Mesenchymal stem cell (in vitro differentiated cells and primary cell): ENCODE results near the gene COPS2.

Source experiments
- DNase-seq: peaks from one replicate; pipeline ENCODE4 v3.0.0-alpha.2; 2013
- H2AFZ ChIP-seq: one replicate; pipeline ENCODE4 v1.6.1; 2013; ENCODE audit warnings: low read depth, mild to moderate bottlenecking, control low read depth, inconsistent platforms, low read length, moderate library complexity
- H2AK5ac ChIP-seq: 2 replicates; pipeline ENCODE4 v1.6.1; 2013; ENCODE audit warnings: low read length, moderate library complexity, mild to moderate bottlenecking, inconsistent platforms; ENCODE audit not compliant: severe bottlenecking
- H2BK120ac ChIP-seq: one replicate; pipeline ENCODE4 v1.6.1; 2013; ENCODE audit warnings: low read depth, mild to moderate bottlenecking, inconsistent platforms, low read length, moderate library complexity
- H2BK12ac ChIP-seq, 2 experiments: one replicate each; pipeline ENCODE4 v1.6.1; 2013; ENCODE audit warnings: inconsistent platforms in 2 of 2, low read length in 2 of 2, mild to moderate bottlenecking in 2 of 2, moderate library complexity in 2 of 2, control low read depth in 1 of 2
- H2BK15ac ChIP-seq: one replicate; pipeline ENCODE4 v1.6.1; 2013; ENCODE audit warnings: mild to moderate bottlenecking, low read depth, inconsistent platforms; ENCODE audit not compliant: poor library complexity, severe bottlenecking
- H2BK5ac ChIP-seq: 2 replicates; pipeline ENCODE4 v1.6.1; 2013; ENCODE audit warnings: low read depth, mild to moderate bottlenecking, low read length, control low read depth, inconsistent platforms; ENCODE audit not compliant: poor library complexity, severe bottlenecking
- H3K14ac ChIP-seq, 2 experiments: one replicate each; pipeline ENCODE4 v1.6.1; 2013; ENCODE audit warnings: inconsistent platforms in 2 of 2, low read length in 2 of 2, control low read depth in 1 of 2, mild to moderate bottlenecking in 1 of 2, moderate library complexity in 1 of 2
- H3K18ac ChIP-seq, 2 experiments: one replicate each; pipeline ENCODE4 v1.6.1; 2013; ENCODE audit warnings: inconsistent platforms in 2 of 2, low read length in 2 of 2, control low read depth in 1 of 2, low read depth in 1 of 2, mild to moderate bottlenecking in 1 of 2
- H3K23ac ChIP-seq, 2 experiments: one replicate each; pipeline ENCODE4 v1.6.1; 2013; ENCODE audit warnings: inconsistent platforms in 2 of 2, low read length in 2 of 2, mild to moderate bottlenecking in 2 of 2, moderate library complexity in 2 of 2, control low read depth in 1 of 2
- H3K27ac ChIP-seq: 2 replicates; pipeline ENCODE4 v1.5.1; 2013; ENCODE audit warnings: mild to moderate bottlenecking, moderate library complexity, low read length, control low read depth, inconsistent platforms; ENCODE audit not compliant: poor library complexity, severe bottlenecking
- H3K27me3 ChIP-seq, 2 experiments: 2 replicates each; pipeline versions ENCODE4 v1.6.1 to v1.7.0; 2013; ENCODE audit warnings: low read length in 2 of 2, mild to moderate bottlenecking in 2 of 2, moderate library complexity in 2 of 2, control low read depth in 1 of 2, inconsistent platforms in 1 of 2; ENCODE audit not compliant: control insufficient read depth in 1 of 2, insufficient read depth in 1 of 2
- H3K36me3 ChIP-seq, 2 experiments: 2 replicates each; pipeline versions ENCODE4 v1.6.1 to v1.7.0; 2013; ENCODE audit warnings: low read length in 2 of 2, control low read depth in 1 of 2, inconsistent platforms in 1 of 2, low read depth in 1 of 2, mild to moderate bottlenecking in 1 of 2; ENCODE audit not compliant: insufficient read depth in 2 of 2, control insufficient read depth in 1 of 2
- H3K4ac ChIP-seq, 2 experiments: one replicate each; pipeline ENCODE4 v1.6.1; 2013; ENCODE audit warnings: inconsistent platforms in 2 of 2, low read length in 2 of 2, mild to moderate bottlenecking in 2 of 2, moderate library complexity in 2 of 2, control low read depth in 1 of 2, low read depth in 1 of 2
- H3K4me1 ChIP-seq: 2 replicates; pipeline ENCODE4 v1.6.1; 2013; ENCODE audit warnings: low read depth, low read length, control low read depth; ENCODE audit not compliant: control insufficient read depth, insufficient read depth
- H3K4me2 ChIP-seq: 2 replicates; pipeline ENCODE4 v1.6.1; 2013; ENCODE audit warnings: low read length, mild to moderate bottlenecking, inconsistent platforms; ENCODE audit not compliant: poor library complexity, severe bottlenecking
- H3K4me3 ChIP-seq, 2 experiments: 2 replicates each; pipeline versions ENCODE4 v1.5.1 to v1.7.0; 2013; ENCODE audit warnings: low read length in 2 of 2, mild to moderate bottlenecking in 2 of 2, control low read depth in 1 of 2, low read depth in 1 of 2; ENCODE audit not compliant: insufficient read depth in 1 of 2
- H3K79me1 ChIP-seq: replicated peaks from 2 replicates; pipeline ENCODE4 v1.6.1; 2013; ENCODE audit warnings: mild to moderate bottlenecking, control low read depth, low read length, inconsistent platforms; ENCODE audit not compliant: poor library complexity, severe bottlenecking
- H3K9ac ChIP-seq: 2 replicates; pipeline ENCODE4 v1.7.0; 2013; ENCODE audit warnings: mild to moderate bottlenecking, low read length, moderate library complexity
- H3K9me3 ChIP-seq: 2 replicates; pipeline ENCODE4 v1.7.0; 2013; ENCODE audit warnings: mild to moderate bottlenecking, low read length; ENCODE audit not compliant: control insufficient read depth
- H4K8ac ChIP-seq: one replicate; pipeline ENCODE4 v1.6.1; 2013; ENCODE audit warnings: inconsistent platforms, mild to moderate bottlenecking, low read length, moderate library complexity
- H4K91ac ChIP-seq: one replicate; pipeline ENCODE4 v1.6.1; 2013; ENCODE audit warnings: mild to moderate bottlenecking, low read length, inconsistent platforms
- WGBS: methylation state at CpG from one replicate; pipeline ENCODE4 v1.1.7; 2013; ENCODE audit warnings: mixed read lengths; 5-methylcytosine and 5-hydroxymethylcytosine counted together

Gene COPS2

GRCh38 chr15:49094923-49095322 is 60.5 kb downstream of the COPS2 start:
- Histone ChIP-seq H3K9ac (no peak overlapping the region), H2AFZ (no peak overlapping the region), H3K4ac (no peak overlapping the region), H4K8ac (no peak overlapping the region), H3K4me1 (peaks cover 1% of the 10 kb centered on the region), H3K36me3 (peaks cover 0 to 14% of the 10 kb centered on the region in 2 experiments), H3K18ac (no peak overlapping the region), H3K23ac (no peak overlapping the region), H3K27me3 (no peaks in the 10 kb centered on the region), H3K27ac (no peak overlapping the region), H2BK12ac (no peak overlapping the region), H2AK5ac (no peak overlapping the region), H3K79me1 (no peaks in the 10 kb centered on the region), H3K14ac (no peak overlapping the region), H3K9me3 (no peaks in the 10 kb centered on the region), H4K91ac (no peak overlapping the region), H3K4me2 (no peak overlapping the region), H2BK120ac (no peak overlapping the region), H2BK5ac (no peak overlapping the region), H3K4me3 (no peak overlapping the region), H2BK15ac (no peak overlapping the region)
- DNase-seq, result peak; percentile 15
- WGBS, result 90% methylated on average over 1 of the region's 1 CpG

GRCh38 chr15:49093252-49094105 is 61.9 kb downstream of the COPS2 start:
- no peak overlapping the region for H3K9ac ChIP-seq
- no peaks in the 10 kb centered on the region for H3K9me3 ChIP-seq
- no peaks in the 10 kb centered on the region for H3K27me3 ChIP-seq
- no peak overlapping the region for H2BK12ac ChIP-seq
- no peak for DNase-seq
- H4K91ac ChIP-seq, result no peak overlapping the region
- H2BK15ac ChIP-seq, result no peak overlapping the region
- no peak overlapping the region for H3K23ac ChIP-seq
- 96% methylated on average over 4 of the region's 4 CpGs for WGBS
- no peak overlapping the region for H3K4me2 ChIP-seq
- H2AFZ ChIP-seq, result no peak overlapping the region
- H3K4me3 ChIP-seq, result no peak overlapping the region
- no peak overlapping the region for H4K8ac ChIP-seq
- H2BK120ac ChIP-seq, result no peak overlapping the region
- H2BK5ac ChIP-seq, result no peak overlapping the region
- H3K14ac ChIP-seq, result no peak overlapping the region
- H3K4me1 ChIP-seq, result peaks cover 3% of the 10 kb centered on the region
- no peak overlapping the region for H3K27ac ChIP-seq
- no peak overlapping the region for H3K18ac ChIP-seq
- H3K79me1 ChIP-seq, result no peaks in the 10 kb centered on the region
- H3K4ac ChIP-seq, result no peak overlapping the region
- no peak overlapping the region for H2AK5ac ChIP-seq
- peaks cover 0 to 4% of the 10 kb centered on the region in 2 experiments for H3K36me3 ChIP-seq

- H4K8ac ChIP-seq, result no peak overlapping the region
- no peak overlapping the region for H3K18ac ChIP-seq
- H3K4ac ChIP-seq, result no peak overlapping the region
- no peaks in the 10 kb centered on the region for H3K36me3 ChIP-seq
- H3K4me3 ChIP-seq, result no peak overlapping the region
- no peak overlapping the region for H3K9ac ChIP-seq
- DNase-seq, result no peak
- no peak overlapping the region for H2BK12ac ChIP-seq
- H2BK15ac ChIP-seq, result no peak overlapping the region
- no peak overlapping the region for H2BK120ac ChIP-seq
- WGBS, result 85% methylated on average over 4 of the region's 4 CpGs
- H3K27ac ChIP-seq, result no peak overlapping the region
- no peak overlapping the region for H3K4me2 ChIP-seq
- H3K79me1 ChIP-seq, result no peaks in the 10 kb centered on the region
- H2AFZ ChIP-seq, result no peak overlapping the region
- H3K14ac ChIP-seq, result no peak overlapping the region
- no peak overlapping the region for H2AK5ac ChIP-seq
- H3K23ac ChIP-seq, result no peak overlapping the region
- H3K27me3 ChIP-seq, result no peaks in the 10 kb centered on the region
- peaks cover 3% of the 10 kb centered on the region for H3K4me1 ChIP-seq
- no peaks in the 10 kb centered on the region for H3K9me3 ChIP-seq
- H2BK5ac ChIP-seq, result no peak overlapping the region
- H4K91ac ChIP-seq, result no peak overlapping the region
These were observed 66.4 kb downstream of the COPS2 start for GRCh38 chr15:49088996-49089395.

GRCh38 chr15:49085696-49086459 is 69.5 kb downstream of the COPS2 start:
- Histone ChIP-seq H3K4me3 (no peak overlapping the region), H3K9me3 (no peaks in the 10 kb centered on the region), H2BK5ac (no peak overlapping the region), H2AK5ac (no peak overlapping the region), H3K4me1 (peaks cover 3% of the 10 kb centered on the region), H3K14ac (no peak overlapping the region), H4K91ac (no peak overlapping the region), H2BK15ac (no peak overlapping the region), H3K27me3 (no peaks in the 10 kb centered on the region), H3K4me2 (no peak overlapping the region), H3K18ac (no peak overlapping the region), H3K4ac (no peak overlapping the region), H4K8ac (no peak overlapping the region), H2AFZ (no peak overlapping the region), H3K9ac (no peak overlapping the region), H3K79me1 (no peaks in the 10 kb centered on the region), H3K36me3 (no peaks in the 10 kb centered on the region), H3K23ac (no peak overlapping the region), H3K27ac (no peak overlapping the region), H2BK12ac (no peak overlapping the region), H2BK120ac (no peak overlapping the region)
- 96% methylated on average over 5 of the region's 5 CpGs for WGBS
- no peak for DNase-seq
